Measurements from ENCODE around the gene TET2.

Gene TET2

DNA sequence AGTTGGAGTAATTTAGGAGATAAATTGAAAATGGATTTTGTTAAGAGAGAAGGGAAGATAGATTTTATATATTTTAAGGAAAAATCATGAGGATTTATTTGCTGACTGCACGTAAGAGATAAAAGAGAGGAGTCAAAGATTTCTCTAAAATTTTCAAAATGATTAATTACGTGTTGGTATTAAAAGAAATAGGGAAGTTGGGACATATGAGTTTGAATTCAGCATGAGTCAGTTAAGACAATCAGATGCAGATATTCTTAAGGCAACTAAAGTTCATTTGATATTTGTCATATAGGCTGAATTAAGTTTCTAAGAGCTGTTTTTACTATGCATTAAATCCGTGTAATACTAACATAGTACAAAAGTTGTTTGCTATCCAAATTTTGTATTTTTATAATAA lies 46.9 kb downstream of the TET2 start:
- no peak for DNase-seq (ENCODE audit: low spot score)
- TF ChIP-seq, protein P1, sequence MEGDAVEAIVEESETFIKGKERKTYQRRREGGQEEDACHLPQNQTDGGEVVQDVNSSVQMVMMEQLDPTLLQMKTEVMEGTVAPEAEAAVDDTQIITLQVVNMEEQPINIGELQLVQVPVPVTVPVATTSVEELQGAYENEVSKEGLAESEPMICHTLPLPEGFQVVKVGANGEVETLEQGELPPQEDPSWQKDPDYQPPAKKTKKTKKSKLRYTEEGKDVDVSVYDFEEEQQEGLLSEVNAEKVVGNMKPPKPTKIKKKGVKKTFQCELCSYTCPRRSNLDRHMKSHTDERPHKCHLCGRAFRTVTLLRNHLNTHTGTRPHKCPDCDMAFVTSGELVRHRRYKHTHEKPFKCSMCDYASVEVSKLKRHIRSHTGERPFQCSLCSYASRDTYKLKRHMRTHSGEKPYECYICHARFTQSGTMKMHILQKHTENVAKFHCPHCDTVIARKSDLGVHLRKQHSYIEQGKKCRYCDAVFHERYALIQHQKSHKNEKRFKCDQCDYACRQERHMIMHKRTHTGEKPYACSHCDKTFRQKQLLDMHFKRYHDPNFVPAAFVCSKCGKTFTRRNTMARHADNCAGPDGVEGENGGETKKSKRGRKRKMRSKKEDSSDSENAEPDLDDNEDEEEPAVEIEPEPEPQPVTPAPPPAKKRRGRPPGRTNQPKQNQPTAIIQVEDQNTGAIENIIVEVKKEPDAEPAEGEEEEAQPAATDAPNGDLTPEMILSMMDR (IDR thresholded peaks at IDR 0.05; ENCODE audit: borderline replicate concordance, control extremely low read depth, extremely low read depth, insufficient read depth, missing control alignments), result no peak
- in situ Hi-C loops (cut with MboI; ENCODE audit: low sequenced_read_pairs, unreplicated experiment), result no loop called here

DNA sequence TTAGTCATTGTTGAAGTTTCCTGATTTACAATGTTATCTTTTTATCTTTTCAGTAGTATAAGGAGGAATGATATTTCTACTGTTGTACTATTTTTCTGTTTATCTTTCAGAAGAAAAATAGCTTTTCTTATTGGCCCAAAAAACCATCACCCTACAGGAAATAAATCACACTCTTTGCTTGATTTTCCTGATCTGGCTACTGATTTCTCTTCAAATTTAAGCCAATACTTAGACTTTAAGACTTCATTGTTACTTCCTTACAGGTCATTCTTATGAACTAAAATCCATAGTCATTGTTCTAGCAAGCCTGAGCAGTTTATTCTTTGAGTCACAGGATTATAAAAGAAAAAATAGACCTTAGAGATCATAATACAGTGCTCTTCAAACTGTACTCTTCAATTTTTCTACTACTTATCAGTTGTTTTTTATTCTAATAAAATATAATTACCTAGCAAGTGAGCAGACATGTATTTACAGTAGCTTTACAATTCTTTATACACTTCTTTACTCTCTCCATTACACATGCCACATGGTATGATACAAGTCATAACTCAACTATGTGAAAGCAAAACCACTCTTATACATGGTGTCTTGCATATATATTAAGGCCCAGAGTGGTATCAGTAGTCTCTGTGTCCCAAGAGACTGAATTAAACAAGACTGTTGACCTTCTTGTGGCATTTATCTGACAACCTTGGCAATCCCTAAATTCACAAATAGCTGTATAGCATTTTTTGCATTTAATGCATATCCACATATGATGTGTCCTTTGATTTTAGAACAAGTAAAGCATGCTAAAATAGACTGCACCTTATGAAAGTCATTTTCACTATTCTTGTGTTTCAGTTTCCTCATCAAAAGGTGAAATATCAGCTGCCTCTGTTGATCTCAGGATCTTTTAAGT lies 47.9 kb downstream of the TET2 start:
- TF ChIP-seq, protein P1 (IDR thresholded peaks at IDR 0.05; ENCODE audit: borderline replicate concordance, control extremely low read depth, extremely low read depth, insufficient read depth, missing control alignments), result no peak
- in situ Hi-C loops (cut with MboI; ENCODE audit: low sequenced_read_pairs, unreplicated experiment), result no loop called here
- peak; percentile 17 for DNase-seq (ENCODE audit: low spot score)

DNA sequence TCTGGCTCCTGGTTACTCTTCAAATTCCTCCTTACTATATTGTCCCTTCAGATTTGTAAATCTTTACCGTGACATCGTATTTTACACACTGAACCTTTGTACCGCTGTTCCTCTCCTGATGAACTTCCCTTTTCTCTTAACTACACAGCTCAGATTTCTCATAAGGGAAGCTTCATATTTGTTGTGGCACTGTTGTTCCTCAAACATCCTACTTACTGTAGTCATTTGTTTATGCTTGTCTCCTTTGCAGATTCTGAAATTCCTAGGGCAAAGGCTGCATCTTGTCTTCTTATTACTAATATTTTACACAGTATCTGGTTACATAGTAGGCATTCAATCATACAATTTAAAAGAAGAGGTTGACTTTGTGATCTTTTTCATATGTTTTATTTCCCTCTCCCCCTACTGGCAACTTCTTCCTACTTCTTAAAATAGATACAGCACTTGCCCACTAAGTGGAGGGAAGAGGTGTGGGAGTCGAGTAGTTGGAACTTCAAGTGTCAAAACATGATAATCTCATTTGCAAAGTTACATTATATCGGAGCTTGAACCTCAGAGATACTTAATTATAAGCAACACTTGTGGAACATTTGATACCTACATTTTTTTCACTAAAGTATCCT lies 50.0 kb downstream of the TET2 start:
- TF ChIP-seq, protein P1 (IDR thresholded peaks at IDR 0.05; ENCODE audit: borderline replicate concordance, control extremely low read depth, extremely low read depth, insufficient read depth, missing control alignments), result no peak
- no peak for DNase-seq (ENCODE audit: low spot score)
- in situ Hi-C loops (cut with MboI; ENCODE audit: low sequenced_read_pairs, unreplicated experiment), result no loop called here

DNA sequence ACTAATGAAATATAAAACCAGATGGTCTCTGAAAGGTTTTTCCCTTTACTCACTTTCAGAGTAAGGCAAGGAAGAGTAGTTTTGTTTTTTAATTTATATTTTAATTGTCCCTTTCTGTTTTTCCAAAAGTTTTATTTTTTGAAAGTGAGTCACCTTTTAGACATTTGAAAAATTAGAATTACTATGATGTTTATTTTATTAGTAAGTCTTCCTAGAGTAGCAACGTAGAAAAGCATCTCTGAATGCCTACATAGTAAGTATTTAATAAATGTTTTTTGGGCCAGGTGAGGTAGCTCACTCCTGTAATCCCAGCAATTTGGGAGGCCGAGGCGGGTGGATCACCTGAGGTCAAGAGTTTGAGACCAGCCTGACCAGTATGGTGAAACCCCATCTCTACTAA lies 51.1 kb downstream of the TET2 start:
- in situ Hi-C loops (cut with MboI; ENCODE audit: low sequenced_read_pairs, unreplicated experiment), result no loop called here
- no peak for DNase-seq (ENCODE audit: low spot score)
- TF ChIP-seq, protein P1 (IDR thresholded peaks at IDR 0.05; ENCODE audit: borderline replicate concordance, control extremely low read depth, extremely low read depth, insufficient read depth, missing control alignments), result no peak

DNA sequence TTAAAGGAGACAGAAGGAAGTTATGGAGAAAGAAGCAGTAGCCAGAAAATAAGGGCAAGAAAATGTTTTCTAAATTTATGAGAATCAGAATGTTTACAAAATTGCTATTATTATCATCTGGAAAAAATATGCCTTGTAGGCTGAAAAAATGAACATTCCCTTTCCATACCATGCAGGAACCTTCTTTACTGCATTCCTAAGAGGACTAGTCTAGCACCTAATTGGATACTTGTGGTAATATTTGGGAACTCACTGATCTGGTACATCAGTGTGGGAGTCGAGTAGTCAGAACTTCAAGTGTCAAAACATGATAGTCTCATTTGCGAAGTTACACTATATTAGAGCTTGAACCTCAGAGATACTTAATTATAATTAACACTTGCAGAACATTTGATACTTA lies 51.9 kb downstream of the TET2 start:
- no peak for DNase-seq (ENCODE audit: low spot score)
- TF ChIP-seq, protein P1 (IDR thresholded peaks at IDR 0.05; ENCODE audit: borderline replicate concordance, control extremely low read depth, extremely low read depth, insufficient read depth, missing control alignments), result no peak
- in situ Hi-C loops (cut with MboI; ENCODE audit: low sequenced_read_pairs, unreplicated experiment), result no loop called here

DNA sequence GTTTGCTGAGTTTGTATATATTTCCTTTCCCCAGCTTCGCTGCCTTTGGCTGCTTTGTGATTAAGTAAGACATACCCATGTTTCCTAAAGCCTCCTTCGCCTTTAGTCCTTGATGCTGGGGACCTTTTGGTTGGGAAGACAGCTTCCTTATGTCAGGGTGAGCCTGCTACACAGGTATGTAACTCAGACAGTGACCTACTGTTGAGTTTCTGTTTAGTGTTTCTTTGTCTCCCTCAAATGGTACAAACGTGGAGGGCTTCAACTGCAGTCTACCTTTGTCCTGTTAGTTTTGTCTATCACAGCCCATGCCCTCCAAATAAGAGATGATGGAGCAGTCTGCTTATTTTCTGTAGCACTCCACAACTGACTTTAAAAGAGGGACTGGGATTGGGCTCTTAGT lies 59.5 kb downstream of the TET2 start:
- TF ChIP-seq, protein P1 (IDR thresholded peaks at IDR 0.05; ENCODE audit: borderline replicate concordance, control extremely low read depth, extremely low read depth, insufficient read depth, missing control alignments), result no peak
- no peak for DNase-seq (ENCODE audit: low spot score)
- in situ Hi-C loops (cut with MboI; ENCODE audit: low sequenced_read_pairs, unreplicated experiment), result no loop called here

Data from GM13976 (cell line).